LNCaP clone FGC (cell line): Measurements from ENCODE around the gene COX10.
"Not testable (repeated sequence)": the region's sequence is repeated elsewhere in the genome, so short reads cannot be mapped to it uniquely, and the experiment has no call there.

Experiments
- DNase-seq: peaks from one replicate; pipeline ENCODE4 v3.0.0-alpha.2; 2011; ENCODE audit warnings: low read depth
- H3K4me3 ChIP-seq: 2 replicates; pipeline ENCODE4 v1.5.1; 2011; ENCODE audit warnings: mild to moderate bottlenecking, low read depth, low read length, control low read depth
- CTCF ChIP-seq: IDR thresholded peaks from 2 replicates; pipeline ENCODE4 v1.5.1; 2012; ENCODE audit warnings: mild to moderate bottlenecking; ENCODE audit not compliant: control insufficient read depth, insufficient read depth; ENCODE audit errors: extremely low read depth

Gene COX10

GRCh38 chr17:14168582-14168981 lies 99.3 kb downstream of the COX10 start:
- no peak overlapping the region for H3K4me3 ChIP-seq
- no peak for DNase-seq
- no peak for TF ChIP-seq CTCF

GRCh38 chr17:14169287-14169686 lies 100.0 kb downstream of the COX10 start:
- DNase-seq = no peak
- no peak overlapping the region for H3K4me3 ChIP-seq

GRCh38 chr17:14169901-14170300 lies 100.6 kb downstream of the COX10 start:
- TF ChIP-seq CTCF = no peak
- no peak overlapping the region for H3K4me3 ChIP-seq
- no peak for DNase-seq

More at GRCh38 chr17:14169287-14169686, 100.0 kb downstream of the COX10 start:
- no peak for TF ChIP-seq CTCF

- DNase-seq, H3K4me3 ChIP-seq: not testable (repeated sequence)
Observed at GRCh38 chr17:14176989-14177388, 107.7 kb downstream of the COX10 start.

- DNase-seq, H3K4me3 ChIP-seq: not testable (repeated sequence)
Observed at GRCh38 chr17:14177801-14178200, 108.5 kb downstream of the COX10 start.

GRCh38 chr17:14179951-14180350 lies 110.6 kb downstream of the COX10 start:
- not testable (repeated sequence) for DNase-seq, H3K4me3 ChIP-seq

- not testable (repeated sequence) for DNase-seq, H3K4me3 ChIP-seq
Observed at GRCh38 chr17:14182084-14182483, 112.8 kb downstream of the COX10 start.

- DNase-seq, H3K4me3 ChIP-seq: not testable (repeated sequence)
Observed at GRCh38 chr17:14184536-14184935, 115.2 kb downstream of the COX10 start.

GRCh38 chr17:14186443-14186842 lies 117.1 kb downstream of the COX10 start:
- not testable (repeated sequence) for H3K4me3 ChIP-seq, DNase-seq

- DNase-seq, H3K4me3 ChIP-seq: not testable (repeated sequence)
Observed at GRCh38 chr17:14190774-14191173, 121.5 kb downstream of the COX10 start.

GRCh38 chr17:14191469-14191868 lies 122.2 kb downstream of the COX10 start:
- not testable (repeated sequence) for H3K4me3 ChIP-seq, DNase-seq

- H3K4me3 ChIP-seq, DNase-seq: not testable (repeated sequence)
Observed at GRCh38 chr17:14192039-14192438, 122.7 kb downstream of the COX10 start.

- H3K4me3 ChIP-seq, DNase-seq: not testable (repeated sequence)
Observed at GRCh38 chr17:14192636-14193344, 123.5 kb downstream of the COX10 start.
